Urinary bladder (tissue), 4 donors: ENCODE measurements around the gene ENO3. TPM values are rescaled to one million over a fixed set of nuclear protein-coding genes. Genes with fewer than 3 reads are reported as not detected.
"Not testable (repeated sequence)": the region's sequence is repeated elsewhere in the genome, so short reads cannot be mapped to it uniquely, and the experiment has no call there.

Experiments used
- DNase-seq: peaks from one replicate; pipeline ENCODE4 v3.0.0-alpha.2; 2015; ENCODE audit errors: extremely low spot score
- H3K27ac ChIP-seq: one replicate; pipeline ENCODE4 v1.5.1; 2013; ENCODE audit warnings: low read depth, mild to moderate bottlenecking, moderate library complexity
- H3K36me3 ChIP-seq: one replicate; pipeline ENCODE4 v1.6.1; 2013; ENCODE audit warnings: mild to moderate bottlenecking, moderate library complexity; ENCODE audit not compliant: insufficient read depth
- H3K4me1 ChIP-seq: one replicate; pipeline ENCODE4 v1.6.1; 2013; ENCODE audit warnings: mild to moderate bottlenecking, moderate library complexity; ENCODE audit not compliant: insufficient read depth
- H3K4me3 ChIP-seq: one replicate; pipeline ENCODE4 v1.5.1; 2013; ENCODE audit warnings: low read depth, low read length
- whole genome bisulfite sequencing: extraction: QIAGEN DNeasy Blood & Tissue Kit; methylation state at CpG from one replicate; pipeline ENCODE4 v1.1.7; 2013; 5-methylcytosine and 5-hydroxymethylcytosine counted together
- polyA plus RNA-seq: library from polyadenylated mRNA; stranded (reverse); fragments of 200-250 nt; gene quantifications from one replicate; pipeline ENCODE4 v1.2.3, GENCODE V29; 2013
- total RNA-seq: library from RNA; depleted of rRNA; stranded (reverse); fragments of >200 nt; gene quantifications from one replicate; pipeline ENCODE4 v1.2.3, GENCODE V29; 2014
- donor health status: healthy with polysubstance abuse.
- donor health status: healthy.

Gene ENO3
- total and polyA plus RNA-seq, 2 donors: 6.3 to 31.5 TPM

- 81% methylated on average over 24 of the region's 24 CpGs for WGBS
- H3K4me3 ChIP-seq, H3K27ac ChIP-seq, H3K36me3 ChIP-seq, DNase-seq, H3K4me1 ChIP-seq: not testable (repeated sequence)
These were observed 24.2 kb upstream of the ENO3 start for GRCh38 chr17:4926577-4927335.

DNA sequence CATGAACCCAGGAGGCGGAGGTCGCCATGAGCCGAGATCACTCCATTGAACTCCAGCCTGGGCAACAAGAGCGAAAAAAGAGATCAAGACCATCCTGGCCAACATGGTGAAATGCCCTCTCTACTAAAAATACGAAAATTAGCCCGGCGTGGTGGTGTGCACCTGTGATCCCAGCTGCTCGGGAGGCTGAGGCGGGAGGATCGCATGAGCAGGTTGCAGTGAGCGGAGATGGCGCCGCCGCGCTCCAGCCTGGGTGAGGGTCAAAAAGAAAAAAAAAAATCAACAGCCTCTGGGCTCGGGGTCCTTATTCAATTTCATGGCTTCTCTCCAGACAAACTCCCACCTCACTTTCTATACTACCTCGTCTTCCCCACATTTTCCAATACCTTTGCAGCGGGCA, 22.0 kb upstream of the ENO3 start:
- H3K4me3 ChIP-seq: no peak overlapping the region
- H3K36me3 ChIP-seq: no peaks in the 10 kb centered on the region
- 96% methylated on average over 18 of the region's 18 CpGs for WGBS
- no peaks in the 10 kb centered on the region for H3K4me1 ChIP-seq
- no peak for DNase-seq
- H3K27ac ChIP-seq: no peak overlapping the region

DNA sequence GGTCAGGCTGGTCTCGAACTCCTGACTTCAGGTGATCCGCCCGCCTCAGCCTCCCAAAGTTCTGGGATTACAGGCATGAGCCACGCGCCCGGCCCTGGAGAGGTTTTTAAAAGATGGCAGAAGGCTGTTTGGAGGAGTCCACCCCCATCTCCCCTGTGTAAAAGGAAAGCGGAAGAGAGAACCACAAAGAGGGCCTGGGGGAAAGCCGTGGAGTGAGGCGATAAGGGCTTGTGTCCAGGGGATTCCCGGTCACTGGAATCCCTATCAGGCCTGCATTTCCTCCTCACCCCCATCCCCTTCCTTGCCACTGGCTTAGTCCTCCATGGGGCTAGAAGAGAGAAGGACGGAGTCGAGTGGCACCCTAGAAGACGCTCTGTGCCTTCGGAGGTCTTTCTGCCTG, 19.0 kb upstream of the ENO3 start, which contains the start of gene GP1BA:
Gene GP1BA, plus strand, starts transcription at position 315 of the 400 bp plus-strand sequence. CDS start 328 bp downstream, outside the sequence.
- Histone ChIP-seq H3K27ac (no peak within 1 kb of the TSS), H3K4me3 (no peak within 1 kb of the TSS), H3K4me1 (no peaks in the 10 kb centered on the region), H3K36me3 (no peaks in the 10 kb centered on the region)
- 86% methylated on average over 14 of the region's 14 CpGs for WGBS
- no peak for DNase-seq

DNA sequence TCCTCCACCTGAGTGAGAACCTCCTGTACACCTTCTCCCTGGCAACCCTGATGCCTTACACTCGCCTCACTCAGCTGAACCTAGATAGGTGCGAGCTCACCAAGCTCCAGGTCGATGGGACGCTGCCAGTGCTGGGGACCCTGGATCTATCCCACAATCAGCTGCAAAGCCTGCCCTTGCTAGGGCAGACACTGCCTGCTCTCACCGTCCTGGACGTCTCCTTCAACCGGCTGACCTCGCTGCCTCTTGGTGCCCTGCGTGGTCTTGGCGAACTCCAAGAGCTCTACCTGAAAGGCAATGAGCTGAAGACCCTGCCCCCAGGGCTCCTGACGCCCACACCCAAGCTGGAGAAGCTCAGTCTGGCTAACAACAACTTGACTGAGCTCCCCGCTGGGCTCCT, 18.2 kb upstream of the ENO3 start:
- WGBS: 89% methylated on average over 12 of the region's 12 CpGs

DNA sequence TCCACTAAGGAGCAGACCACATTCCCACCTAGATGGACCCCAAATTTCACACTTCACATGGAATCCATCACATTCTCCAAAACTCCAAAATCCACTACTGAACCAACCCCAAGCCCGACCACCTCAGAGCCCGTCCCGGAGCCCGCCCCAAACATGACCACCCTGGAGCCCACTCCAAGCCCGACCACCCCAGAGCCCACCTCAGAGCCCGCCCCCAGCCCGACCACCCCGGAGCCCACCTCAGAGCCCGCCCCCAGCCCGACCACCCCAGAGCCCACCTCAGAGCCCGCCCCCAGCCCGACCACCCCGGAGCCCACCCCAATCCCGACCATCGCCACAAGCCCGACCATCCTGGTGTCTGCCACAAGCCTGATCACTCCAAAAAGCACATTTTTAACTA, 17.3 kb upstream of the ENO3 start:
- Histone ChIP-seq H3K27ac (no peak overlapping the region), H3K4me3 (no peak overlapping the region)
- 75% methylated on average over 16 of the region's 16 CpGs for WGBS

More for the DNA sequence above, 18.2 kb upstream of the ENO3 start:
- Histone ChIP-seq H3K4me1 (no peaks in the 10 kb centered on the region), H3K27ac (no peak overlapping the region), H3K36me3 (no peaks in the 10 kb centered on the region), H3K4me3 (no peak overlapping the region)
- no peak for DNase-seq

DNA sequence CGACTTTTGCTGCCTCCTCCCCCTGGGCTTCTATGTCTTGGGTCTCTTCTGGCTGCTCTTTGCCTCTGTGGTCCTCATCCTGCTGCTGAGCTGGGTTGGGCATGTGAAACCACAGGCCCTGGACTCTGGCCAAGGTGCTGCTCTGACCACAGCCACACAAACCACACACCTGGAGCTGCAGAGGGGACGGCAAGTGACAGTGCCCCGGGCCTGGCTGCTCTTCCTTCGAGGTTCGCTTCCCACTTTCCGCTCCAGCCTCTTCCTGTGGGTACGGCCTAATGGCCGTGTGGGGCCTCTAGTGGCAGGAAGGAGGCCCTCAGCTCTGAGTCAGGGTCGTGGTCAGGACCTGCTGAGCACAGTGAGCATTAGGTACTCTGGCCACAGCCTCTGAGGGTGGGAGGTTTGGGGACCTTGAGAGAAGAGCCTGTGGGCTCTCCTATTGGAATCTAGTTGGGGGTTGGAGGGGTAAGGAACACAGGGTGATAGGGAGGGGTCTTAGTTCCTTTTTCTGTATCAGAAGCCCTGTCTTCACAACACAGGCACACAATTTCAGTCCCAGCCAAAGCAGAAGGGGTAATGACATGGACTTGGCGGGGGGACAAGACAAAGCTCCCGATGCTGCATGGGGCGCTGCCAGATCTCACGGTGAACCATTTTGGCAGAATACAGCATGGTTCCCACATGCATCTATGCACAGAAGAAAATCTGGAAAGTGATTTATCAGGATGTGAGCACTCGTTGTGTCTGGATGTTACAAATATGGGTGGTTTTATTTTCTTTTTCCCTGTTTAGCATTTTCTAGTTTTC, 16.5 kb upstream of the ENO3 start:
- no peaks in the 10 kb centered on the region for H3K36me3 ChIP-seq
- no peaks in the 10 kb centered on the region for H3K4me1 ChIP-seq
- no peak overlapping the region for H3K27ac ChIP-seq
- no peak for DNase-seq
- no peak overlapping the region for H3K4me3 ChIP-seq
- WGBS: 23% methylated on average over 14 of the region's 14 CpGs

More for the DNA sequence above, 17.3 kb upstream of the ENO3 start:
- no peaks in the 10 kb centered on the region for H3K4me1 ChIP-seq
- no peak for DNase-seq
- no peaks in the 10 kb centered on the region for H3K36me3 ChIP-seq

- Histone ChIP-seq H3K4me3 (no peak overlapping the region), H3K27ac (no peak overlapping the region), H3K4me1 (no peaks in the 10 kb centered on the region), H3K36me3 (no peaks in the 10 kb centered on the region)
- no peak for DNase-seq
These were observed 15.3 kb upstream of the ENO3 start for GRCh38 chr17:4935650-4936049.

DNA sequence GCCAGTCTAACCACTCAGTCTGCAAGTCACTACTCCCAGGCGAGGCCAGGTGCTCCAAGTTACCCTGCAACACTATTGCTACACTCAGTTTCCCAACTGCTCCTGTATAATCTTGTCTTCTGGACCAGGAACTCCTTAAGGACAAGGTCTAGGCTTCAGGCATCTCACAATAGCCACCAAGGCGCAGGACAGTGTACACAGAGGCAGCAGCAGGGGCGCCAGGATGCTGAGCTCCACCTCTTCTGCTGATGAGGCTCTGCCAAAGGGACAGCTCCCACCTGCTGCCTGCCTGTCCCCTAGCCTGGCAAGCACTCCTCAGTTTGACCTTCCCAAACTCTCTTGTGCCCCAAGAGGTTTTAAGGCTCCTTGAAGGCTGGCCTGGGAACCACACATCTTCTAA, 14.5 kb upstream of the ENO3 start:
- Histone ChIP-seq H3K4me3 (no peak overlapping the region), H3K4me1 (no peaks in the 10 kb centered on the region), H3K36me3 (no peaks in the 10 kb centered on the region), H3K27ac (no peak overlapping the region)
- 94% methylated on average over 3 of the region's 3 CpGs for WGBS
- DNase-seq: no peak

DNA sequence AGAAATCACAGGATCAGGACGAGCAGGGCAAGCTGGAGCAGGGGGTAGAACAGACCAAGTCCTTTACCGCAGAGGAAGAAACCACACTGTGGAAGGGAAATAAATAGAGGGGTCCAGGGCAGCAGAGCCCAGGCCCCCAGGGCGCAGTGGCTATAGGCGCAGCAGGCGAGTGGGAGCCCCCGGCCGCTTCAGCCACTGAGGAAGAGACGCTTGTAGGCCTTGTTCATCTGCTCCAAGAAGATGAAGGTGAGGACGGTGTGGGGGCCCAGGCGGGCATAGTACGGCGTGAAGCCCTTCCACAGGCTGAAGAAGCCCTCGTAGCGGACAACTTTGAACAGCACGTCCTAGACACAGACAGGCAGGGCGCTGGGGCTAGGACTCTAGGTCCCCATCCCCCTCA, 13.4 kb upstream of the ENO3 start:
- WGBS: 89% methylated on average over 16 of the region's 16 CpGs
- Histone ChIP-seq H3K36me3 (no peaks in the 10 kb centered on the region), H3K27ac (no peak overlapping the region)

DNA sequence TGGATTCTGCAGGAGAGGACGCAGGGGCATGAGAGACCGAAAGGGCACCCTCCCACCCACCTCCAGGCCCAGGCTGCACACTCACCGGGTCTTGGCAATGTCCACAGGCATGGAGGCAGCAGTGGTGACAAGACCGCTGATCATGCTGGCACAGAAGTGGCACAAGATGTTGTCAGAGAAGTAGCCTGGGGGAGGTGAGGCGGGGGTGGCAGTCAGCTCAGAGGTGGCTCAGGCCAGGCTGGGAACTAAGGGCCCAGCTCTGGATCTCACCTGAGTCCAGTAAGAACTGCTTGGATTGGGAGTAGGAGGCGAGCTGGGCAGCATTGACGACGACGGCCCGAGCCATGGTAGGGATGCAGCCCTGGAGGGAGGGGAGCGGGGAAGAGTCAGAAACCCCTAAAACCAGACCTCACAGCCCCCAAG, 12.8 kb upstream of the ENO3 start:
- WGBS: 88% methylated on average over 11 of the region's 11 CpGs

More for the DNA sequence above, 13.4 kb upstream of the ENO3 start:
- no peak for DNase-seq
- H3K4me3 ChIP-seq: no peak overlapping the region
- no peaks in the 10 kb centered on the region for H3K4me1 ChIP-seq

DNA sequence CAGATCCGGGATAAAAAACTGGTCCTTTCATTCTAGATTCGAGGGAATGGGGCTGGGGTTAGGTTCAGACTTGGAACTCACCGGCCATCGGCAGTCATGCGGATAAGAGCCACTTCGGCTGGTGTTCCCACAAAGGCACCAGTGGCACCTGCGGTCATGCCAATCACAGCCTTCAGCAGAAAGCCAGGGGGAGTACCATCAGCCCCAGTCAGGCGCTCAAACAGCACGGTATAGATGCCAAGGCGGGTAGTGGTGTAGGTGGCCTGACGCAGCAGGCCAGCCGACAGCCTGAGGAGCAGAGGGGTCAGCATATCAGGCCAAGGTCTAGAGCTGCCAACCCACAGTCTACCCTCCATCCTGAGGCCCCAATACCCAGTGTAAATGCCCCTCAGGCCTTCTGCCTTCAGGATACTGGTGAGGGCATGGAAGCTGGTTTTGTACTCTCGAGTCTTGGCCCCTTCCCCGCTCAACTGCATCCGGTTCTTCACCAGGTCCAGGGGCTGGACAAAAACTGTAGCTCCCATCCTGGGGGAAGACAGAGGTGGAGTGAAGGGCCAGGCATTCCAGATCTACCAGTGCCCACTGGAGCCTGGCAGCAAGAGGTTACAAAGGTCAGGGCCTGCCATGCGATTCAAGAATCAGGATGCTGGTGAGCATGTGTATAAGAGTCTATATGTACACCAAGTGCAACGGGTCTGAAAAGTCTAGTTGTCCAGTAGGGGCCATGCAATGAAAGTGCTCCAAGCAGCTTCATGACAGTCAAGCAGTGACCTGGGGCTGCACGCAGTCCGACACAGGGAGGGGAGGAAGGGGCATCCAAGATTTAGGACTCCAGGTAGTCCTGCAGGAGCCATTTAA, 12.0 kb upstream of the ENO3 start:
- no peaks in the 10 kb centered on the region for H3K4me1 ChIP-seq
- H3K4me3 ChIP-seq: peak overlapping the region; percentile 76
- 56% methylated on average over 19 of the region's 19 CpGs for WGBS
- H3K36me3 ChIP-seq: peaks cover 3% of the 10 kb centered on the region
- no peak for DNase-seq
- H3K27ac ChIP-seq: peak overlapping the region; percentile 81

More for the DNA sequence above, 12.8 kb upstream of the ENO3 start:
- no peak overlapping the region for H3K4me3 ChIP-seq
- no peaks in the 10 kb centered on the region for H3K36me3 ChIP-seq
- no peak for DNase-seq
- H3K4me1 ChIP-seq: no peaks in the 10 kb centered on the region
- no peak overlapping the region for H3K27ac ChIP-seq

- H3K27ac ChIP-seq: peak overlapping the region; percentile 81
- peaks cover 3% of the 10 kb centered on the region for H3K36me3 ChIP-seq
- H3K4me3 ChIP-seq: peak overlapping the region; percentile 76
- no peak for DNase-seq
- no peaks in the 10 kb centered on the region for H3K4me1 ChIP-seq
- WGBS: 0% methylated on average over 16 of the region's 16 CpGs
These were observed 11.4 kb upstream of the ENO3 start for GRCh38 chr17:4939546-4939795.

DNA sequence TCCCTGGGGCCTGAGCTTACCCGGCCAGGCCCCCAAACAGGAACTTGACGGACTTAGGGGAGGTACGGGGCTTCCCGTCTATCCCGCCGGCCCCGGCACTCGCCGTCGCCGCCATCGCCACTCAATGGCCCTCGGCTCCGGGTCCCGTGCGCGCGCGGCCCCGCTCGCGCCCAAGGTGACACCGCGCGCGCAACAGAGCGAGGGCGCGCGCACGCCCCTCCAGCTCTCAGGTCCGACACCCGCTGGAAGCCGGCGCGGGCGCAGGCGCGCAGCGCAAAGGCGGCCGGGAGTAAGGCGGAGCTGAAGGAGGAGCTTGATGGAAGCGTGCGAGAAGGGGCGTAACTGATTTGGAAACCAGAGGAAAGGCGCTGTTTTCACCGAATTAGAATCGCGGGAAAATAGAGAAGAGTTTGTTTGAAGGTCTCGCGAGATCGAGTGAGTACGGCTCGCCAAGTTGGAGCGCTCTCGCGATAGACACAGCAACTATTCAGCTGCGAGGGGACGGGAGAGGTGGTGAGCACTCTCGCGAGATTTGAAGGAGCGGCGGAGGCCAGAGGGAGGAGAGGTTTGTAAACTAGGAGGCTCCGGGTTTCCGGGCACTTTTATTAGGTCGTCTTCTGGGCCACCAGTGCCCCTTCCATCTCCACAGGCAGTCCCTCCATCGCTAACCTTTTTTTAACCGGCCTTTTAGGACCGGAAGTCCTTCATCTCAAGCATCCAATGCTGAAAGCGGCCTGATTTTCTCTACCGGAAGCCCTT, 10.9 kb upstream of the ENO3 start, which contains the start of the genes RNF167 and SLC25A11:
Gene RNF167, plus strand, starts transcription at position 473 of the 759 bp plus-strand sequence. CDS start 642 bp downstream, outside the sequence.
Gene SLC25A11, minus strand, starts transcription at position 251 of the 759 bp plus-strand sequence. Its CDS starts 136 bp downstream, at position 115.
- WGBS: under 1% methylated on average over 72 of the region's 72 CpGs

More for the DNA sequence above, 10.9 kb upstream of the ENO3 start, which contains the start of the genes RNF167 and SLC25A11:
- DNase-seq: peak; percentile 100
- Histone ChIP-seq H3K4me3 (peak within 1 kb of the TSS; percentile 76), H3K4me1 (no peaks in the 10 kb centered on the region), H3K27ac (peak within 1 kb of the TSS; percentile 94), H3K36me3 (peaks cover 3% of the 10 kb centered on the region)
